ENCODE data around the gene SPOCK1. TPM values are rescaled to one million over a fixed set of nuclear protein-coding genes. Genes with fewer than 3 reads are reported as not detected.

Gene SPOCK1
- total and polyA plus RNA-seq, 2 of the 13 experiments (the other 11 are each of a cell fraction or from before 2014, with no cell fraction given): 0.18 to 0.29 TPM

DNA sequence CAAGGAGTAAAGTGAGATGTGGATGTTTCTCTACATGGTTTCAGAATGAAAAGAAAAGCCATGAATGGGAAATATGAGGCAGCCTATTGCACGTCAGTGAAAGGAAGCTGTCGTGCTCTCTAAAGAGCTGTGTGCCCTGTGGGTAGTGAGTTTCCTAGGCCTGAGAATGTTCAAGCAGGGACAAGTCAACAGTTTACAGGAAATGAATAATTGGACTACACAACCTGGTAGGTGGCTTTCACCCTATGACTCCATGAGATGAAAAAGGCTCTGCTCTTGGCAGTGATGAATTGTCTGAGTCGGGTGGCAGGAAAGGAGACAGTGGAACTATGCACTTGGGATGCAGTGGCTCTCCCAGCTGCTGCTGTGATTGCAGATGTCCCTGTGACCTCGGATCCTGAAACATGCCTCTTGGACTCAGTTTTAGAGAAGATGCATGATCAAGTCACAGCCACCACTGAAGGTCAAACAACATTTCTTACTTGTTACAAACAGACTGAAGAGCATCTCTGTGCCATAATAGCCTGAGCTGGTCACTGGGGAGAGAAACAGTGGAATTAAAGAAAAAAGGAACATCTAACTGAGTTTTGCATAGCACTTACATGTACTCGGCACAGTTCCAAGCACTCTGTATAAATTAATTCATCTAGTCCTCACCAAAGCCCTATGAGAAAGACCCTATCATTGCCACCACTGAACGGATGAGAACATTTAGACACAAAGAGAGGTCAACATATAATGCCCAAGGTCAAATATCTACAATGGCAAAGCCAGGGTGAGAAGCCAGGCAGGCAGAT lies 293.7 kb downstream of the SPOCK1 start (continued):
- TF ChIP-seq, protein P1, sequence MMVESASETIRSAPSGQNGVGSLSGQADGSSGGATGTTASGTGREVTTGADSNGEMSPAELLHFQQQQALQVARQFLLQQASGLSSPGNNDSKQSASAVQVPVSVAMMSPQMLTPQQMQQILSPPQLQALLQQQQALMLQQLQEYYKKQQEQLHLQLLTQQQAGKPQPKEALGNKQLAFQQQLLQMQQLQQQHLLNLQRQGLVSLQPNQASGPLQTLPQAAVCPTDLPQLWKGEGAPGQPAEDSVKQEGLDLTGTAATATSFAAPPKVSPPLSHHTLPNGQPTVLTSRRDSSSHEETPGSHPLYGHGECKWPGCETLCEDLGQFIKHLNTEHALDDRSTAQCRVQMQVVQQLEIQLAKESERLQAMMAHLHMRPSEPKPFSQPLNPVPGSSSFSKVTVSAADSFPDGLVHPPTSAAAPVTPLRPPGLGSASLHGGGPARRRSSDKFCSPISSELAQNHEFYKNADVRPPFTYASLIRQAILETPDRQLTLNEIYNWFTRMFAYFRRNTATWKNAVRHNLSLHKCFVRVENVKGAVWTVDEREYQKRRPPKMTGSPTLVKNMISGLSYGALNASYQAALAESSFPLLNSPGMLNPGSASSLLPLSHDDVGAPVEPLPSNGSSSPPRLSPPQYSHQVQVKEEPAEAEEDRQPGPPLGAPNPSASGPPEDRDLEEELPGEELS (CRISPR knock-in tag; IDR thresholded peaks at IDR 0.05): no peak
- TF ChIP-seq, protein P2, sequence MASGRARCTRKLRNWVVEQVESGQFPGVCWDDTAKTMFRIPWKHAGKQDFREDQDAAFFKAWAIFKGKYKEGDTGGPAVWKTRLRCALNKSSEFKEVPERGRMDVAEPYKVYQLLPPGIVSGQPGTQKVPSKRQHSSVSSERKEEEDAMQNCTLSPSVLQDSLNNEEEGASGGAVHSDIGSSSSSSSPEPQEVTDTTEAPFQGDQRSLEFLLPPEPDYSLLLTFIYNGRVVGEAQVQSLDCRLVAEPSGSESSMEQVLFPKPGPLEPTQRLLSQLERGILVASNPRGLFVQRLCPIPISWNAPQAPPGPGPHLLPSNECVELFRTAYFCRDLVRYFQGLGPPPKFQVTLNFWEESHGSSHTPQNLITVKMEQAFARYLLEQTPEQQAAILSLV (CRISPR knock-in tag; IDR thresholded peaks at IDR 0.05; ENCODE audit: borderline replicate concordance): no peak
- TF ChIP-seq, protein P3, sequence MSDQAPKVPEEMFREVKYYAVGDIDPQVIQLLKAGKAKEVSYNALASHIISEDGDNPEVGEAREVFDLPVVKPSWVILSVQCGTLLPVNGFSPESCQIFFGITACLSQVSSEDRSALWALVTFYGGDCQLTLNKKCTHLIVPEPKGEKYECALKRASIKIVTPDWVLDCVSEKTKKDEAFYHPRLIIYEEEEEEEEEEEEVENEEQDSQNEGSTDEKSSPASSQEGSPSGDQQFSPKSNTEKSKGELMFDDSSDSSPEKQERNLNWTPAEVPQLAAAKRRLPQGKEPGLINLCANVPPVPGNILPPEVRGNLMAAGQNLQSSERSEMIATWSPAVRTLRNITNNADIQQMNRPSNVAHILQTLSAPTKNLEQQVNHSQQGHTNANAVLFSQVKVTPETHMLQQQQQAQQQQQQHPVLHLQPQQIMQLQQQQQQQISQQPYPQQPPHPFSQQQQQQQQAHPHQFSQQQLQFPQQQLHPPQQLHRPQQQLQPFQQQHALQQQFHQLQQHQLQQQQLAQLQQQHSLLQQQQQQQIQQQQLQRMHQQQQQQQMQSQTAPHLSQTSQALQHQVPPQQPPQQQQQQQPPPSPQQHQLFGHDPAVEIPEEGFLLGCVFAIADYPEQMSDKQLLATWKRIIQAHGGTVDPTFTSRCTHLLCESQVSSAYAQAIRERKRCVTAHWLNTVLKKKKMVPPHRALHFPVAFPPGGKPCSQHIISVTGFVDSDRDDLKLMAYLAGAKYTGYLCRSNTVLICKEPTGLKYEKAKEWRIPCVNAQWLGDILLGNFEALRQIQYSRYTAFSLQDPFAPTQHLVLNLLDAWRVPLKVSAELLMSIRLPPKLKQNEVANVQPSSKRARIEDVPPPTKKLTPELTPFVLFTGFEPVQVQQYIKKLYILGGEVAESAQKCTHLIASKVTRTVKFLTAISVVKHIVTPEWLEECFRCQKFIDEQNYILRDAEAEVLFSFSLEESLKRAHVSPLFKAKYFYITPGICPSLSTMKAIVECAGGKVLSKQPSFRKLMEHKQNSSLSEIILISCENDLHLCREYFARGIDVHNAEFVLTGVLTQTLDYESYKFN (CRISPR knock-in tag; conservative IDR thresholded peaks at IDR 0.05): no peak
- TF ChIP-seq JUND (CRISPR knock-in tag; IDR thresholded peaks at IDR 0.05): no peak
